ENCODE data around the gene NPTX1.

NPTX1 gene

DNA sequence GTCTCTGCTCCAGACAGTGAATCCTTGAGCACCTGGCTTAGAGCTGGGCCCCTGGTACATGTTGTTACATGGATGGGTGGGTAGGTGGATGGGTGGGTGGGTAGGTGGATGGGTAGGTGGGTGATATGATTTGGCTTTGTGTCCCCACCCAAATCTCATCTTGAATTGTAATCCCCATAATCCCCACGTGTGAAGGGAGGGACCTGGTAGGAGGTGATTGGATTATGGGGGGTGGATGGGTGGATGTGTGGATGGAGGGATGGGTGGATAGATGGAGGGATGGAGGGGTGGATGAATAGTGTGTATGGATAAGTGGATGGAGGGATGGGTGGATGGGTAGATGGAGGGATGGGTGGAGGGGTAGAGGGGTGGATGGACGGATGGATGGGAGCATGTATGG is 26.6 kb upstream of the NPTX1 start:
- DNase-seq, result no peak

DNA sequence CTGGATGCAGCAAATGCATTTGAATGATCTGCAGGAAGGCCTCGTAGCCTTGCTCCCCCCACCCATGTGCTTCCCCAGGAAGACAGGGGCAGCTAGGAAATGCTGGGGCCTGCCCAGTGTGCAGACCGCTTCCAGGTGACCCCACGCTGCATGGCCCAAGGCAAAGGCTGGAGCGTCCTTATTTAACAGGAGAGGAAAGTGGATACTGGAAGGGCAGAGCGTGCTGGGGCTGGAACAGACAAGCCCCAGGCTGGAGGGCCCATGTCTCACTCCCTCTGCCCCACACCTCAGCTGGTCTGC is 26.1 kb upstream of the NPTX1 start:
- no peak for DNase-seq

DNA sequence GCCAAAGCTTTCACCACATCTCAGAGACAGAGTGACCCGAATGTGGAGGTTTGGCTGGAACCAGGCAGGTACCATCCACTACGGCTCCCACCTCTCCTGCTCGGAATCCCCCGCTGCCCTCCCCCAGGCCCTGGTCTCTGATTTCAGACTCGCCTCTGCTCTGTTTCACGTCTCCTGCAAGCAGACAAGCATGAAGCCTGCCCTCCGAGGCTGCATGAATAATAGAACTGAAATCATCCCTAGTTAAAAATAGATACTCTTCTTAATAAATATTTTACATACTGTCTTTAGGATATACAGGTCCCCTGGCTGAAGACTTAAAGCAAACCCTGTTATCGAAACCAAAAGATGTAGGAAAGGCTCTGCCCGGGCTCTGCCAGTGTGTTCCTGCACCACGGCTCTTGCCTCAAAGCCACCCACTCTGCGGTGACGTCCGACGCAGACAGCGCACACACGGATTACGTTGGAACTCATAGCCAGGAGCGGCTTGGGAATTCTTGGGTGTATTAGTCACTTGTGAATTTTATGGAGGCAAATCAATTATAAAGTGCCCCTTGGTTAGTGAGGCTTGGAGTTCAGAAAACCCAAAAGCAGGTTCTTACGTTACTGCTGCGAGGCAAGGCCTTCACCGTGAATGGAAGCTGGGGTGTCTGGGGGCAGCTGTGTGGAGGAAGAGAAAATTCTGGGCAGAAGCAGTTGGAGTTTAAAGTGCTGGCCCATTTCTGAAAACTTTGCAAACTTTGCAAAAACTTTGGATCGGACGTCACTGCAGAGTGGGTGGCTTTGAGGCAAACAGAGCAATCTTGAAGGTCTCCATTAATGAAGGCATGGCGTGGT is 25.6 kb upstream of the NPTX1 start:
- peak; percentile 85 for DNase-seq

DNA sequence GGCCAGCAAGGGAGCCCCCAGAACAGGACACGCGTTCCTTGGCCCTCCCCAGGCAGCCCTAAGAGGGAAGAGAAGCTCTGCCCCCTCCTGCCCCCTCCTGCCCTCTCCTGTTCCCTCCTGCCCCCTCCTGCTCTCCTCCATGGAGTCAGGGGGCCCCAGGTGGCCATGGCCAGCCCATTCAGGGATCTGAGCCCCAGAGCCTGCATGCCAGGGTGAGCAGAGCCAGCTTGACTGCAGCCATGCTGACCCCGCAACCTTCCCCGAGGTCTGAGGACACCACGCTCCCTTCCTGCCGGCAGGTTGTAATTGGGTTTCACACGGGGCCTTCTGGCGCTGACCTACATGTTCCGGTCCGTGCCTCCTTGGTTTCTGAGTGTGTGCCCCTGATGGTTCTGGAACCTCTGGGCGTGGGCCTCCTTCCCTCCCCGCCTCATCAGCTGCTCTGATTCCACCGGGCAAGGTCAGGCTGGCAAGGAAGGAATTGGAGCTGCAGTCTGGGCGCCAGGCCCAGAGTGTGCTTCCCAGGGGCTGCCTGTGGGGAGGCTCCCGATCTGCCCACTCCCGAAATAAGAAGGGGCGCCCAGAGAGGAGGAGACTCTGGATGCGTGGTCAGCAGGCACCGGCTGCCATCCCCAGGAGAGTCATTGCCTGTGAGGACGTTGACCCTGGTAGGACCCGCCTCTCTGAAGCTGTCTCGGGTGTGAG is 23.7 kb upstream of the NPTX1 start:
- no peak for DNase-seq

DNA sequence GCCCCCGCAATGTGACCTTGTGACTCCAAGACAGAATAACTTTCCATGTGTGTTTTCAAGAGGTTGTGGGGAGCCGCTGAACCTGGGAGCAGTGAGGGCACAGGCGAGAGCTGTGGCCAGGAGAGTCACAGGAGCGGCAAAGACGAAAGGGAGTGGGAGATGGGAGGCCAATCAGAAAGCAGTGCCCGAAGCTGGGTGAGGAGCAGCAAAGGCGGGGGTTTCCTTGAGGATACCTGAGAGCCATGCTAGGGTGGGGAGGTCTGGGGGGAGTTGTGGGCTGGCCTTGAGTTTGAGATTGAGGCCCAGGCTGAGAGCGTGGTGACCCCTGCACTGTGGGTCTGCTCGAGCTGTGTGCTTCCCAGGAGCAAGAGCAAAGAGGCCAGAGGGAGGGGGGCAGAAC is 23.2 kb upstream of the NPTX1 start:
- DNase-seq, result no peak

DNA sequence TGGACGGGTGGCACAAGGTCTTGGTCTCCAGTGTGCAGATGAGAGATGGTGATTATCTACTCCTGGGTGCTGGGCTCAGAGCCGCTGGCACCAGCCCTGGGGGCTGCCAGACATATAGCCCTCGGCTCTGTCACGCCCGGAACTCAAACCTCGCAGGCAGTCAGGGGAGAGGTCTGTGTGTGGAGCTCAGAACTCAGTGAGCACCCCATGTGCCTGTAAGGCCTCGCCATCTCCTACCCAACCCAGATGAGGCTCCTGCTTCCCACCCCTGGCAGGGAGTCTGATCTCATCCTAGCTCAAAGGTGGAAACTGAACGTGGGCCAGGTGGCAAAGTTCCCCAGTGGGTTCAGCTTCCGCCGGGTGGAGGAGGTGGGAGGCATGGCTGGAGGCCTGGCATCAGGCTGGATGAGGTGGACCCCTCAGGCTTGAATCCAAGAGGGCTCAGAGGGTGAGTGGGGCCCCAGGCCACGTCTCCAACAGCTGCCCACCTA is 22.6 kb upstream of the NPTX1 start:
- no peak for DNase-seq

DNA sequence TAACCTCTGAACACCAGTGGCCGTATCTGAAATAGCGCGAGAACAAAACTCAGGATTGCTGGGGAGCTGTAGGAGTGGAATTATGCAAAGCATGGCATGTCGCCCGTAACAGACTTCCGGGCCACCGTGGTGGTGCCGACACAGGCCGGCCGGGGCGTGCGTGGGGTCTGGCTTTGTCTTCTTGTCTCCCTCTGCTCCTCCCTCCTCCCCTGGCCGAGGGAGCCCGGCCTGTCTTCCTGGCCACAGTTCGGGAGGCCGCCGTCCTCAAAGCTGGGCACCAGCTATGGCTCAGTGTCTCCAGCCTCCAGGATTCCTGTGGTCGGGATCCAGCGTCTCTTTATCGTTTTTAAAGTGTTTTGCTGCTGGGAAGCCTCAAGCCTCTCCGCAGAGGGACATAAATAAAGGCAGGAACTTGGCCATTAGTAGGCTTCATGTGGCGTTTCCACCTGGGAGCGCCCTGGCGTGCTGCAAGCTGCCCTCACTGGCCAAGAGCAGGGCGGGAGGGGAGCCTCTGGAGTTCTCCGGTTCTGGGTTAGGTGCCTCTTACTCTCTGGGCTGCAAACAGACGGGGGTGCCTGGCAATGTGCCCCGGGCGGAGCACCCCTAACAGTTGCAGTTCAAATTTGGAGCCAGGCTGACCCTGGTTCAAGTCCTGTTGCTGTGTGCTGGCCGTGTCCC is 22.0 kb upstream of the NPTX1 start:
- DNase-seq, result peak; percentile 17

DNA sequence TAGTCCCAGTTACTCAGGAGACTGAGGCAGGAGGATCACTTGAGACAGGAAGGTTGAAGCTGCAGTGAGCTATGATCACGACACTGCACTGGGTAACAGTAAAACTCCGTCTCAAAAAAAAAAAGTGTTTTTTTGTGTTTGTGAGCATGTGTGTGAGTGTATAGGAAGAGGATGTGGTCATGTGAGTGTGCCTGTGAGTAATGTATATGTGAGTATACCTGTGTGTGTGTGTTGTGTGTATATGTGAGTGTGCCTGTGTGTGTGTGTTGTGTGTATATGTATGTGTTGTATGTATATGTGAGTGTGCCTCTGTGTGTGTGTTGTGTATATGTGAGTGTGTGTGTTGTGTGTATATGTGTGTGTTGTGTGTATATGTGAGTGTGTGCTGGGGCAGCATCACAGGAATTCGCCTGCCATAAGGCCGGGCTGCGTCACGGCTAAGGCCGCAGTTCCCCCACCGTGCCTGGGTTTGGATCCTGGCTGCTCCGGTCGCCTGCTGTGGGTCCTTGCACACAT is 21.4 kb upstream of the NPTX1 start:
- no peak for DNase-seq

DNA sequence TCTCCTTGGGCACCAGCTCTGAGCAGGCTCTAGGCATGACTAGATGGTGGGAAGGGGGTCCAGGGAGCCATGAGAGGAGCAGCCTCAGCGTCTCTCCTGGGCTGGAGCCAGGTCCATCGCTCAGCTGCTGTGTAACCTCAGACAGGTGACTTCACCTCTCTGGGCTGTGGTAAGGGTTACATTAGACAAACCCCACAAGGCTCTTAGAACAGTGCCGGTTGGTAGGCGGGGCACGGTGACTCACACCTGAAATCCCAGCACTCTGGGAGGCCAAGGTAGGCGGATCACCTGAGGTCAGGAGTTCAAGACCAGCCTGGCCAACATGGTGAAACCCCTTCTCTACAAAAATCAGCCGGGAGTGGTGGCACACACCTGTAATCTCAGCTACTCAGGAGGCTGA is 18.1 kb upstream of the NPTX1 start:
- DNase-seq, result no peak

DNA sequence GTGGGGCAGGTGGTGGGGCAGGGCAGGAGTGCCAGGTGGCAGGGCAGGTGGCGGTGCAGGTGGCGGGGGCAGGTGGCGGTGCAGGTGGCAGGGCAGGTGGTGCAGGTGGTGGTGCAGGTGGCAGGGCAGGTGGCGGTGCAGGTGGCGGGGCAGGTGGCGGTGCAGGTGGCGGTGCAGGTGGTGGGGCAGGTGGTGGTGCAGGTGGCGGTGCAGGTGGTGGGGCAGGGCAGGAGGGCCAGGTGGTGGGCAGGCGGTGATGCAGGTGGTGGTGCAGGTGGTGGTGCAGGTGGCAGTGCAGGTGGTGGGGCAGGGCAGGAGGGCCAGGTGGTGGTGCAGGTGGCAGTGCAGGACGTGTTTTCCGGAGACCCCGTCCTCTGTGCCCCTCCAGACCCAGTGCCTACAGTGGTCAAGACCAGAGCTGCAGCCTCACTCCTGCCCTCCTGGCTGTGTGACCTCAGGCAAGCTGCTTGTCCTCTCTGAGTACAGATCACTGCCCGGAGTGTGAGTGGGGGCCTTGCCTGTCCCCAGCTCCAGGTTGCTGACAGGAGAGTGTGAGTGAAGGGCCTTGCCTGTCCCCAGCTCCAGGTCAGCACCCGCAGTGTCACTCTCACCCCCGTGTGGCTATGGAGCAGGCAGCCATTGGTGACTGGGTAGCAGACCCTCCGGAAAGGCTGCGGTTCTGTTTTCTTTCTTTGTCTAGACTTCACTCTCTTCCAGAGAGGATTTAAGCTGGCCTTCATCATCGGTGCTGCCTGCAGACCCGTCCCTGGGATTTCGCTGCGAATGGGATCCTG is 16.1 kb upstream of the NPTX1 start:
- DNase-seq, result no peak

DNA sequence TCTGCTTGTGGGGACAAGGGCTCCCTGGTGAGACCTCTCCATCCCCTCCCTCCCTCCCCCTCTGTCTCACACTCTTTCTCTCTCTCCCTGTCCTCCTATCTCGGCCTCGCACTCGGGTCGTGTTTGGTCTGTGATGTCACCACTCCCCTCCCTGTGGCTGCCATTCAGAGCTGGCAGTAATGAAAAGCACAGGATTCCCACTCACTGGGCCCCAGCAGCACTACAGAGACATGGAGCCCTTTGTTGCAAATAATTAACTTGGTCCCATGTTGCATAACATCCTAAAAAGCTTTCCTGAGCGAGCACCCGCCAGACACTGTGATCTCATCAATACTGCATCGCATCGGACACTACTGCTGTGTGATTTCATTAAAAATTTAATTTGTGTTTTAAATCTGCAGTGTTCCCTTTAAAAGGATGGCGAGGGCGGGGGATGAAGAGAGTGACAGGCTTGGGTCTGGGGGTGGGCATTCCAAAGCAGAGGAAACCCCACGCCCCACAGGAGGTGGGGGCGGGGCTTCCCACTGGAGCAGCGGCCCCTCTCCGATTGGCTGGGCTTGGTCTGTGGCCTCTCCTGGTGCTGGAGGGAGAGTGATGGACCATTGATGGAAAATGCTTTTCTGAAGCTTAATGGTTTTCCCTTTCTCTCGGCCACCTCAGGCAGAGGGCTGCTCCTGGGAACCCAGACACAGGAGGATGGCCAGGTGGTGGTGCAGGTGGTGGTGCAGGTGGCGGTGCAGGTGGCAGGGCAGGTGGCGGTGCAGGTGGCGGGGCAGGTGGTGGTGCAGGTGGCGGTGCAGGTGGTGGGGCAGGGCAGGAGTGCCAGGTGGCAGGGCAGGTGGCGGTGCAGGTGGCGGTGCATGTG is 15.3 kb upstream of the NPTX1 start:
- DNase-seq, result no peak

DNA sequence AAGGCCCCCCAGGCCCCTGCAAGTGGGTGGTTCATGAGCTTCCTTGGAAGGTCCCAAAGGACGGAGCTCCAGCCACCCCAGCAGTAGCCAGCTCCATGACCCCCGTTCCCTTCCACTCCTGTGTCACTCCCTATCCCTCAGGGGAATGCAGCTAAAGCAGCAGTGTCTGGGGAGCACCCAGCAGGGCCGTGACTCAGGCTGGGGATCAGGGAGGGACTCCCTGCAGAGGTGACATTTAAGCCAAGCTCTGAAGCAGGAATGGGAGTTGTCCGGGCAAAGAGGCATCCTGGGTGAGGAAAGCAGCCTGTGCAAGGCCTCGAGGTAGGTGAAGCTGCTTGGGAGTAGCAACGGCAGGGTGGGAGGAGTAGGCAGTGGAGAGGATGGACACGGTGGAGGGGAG is 11.1 kb upstream of the NPTX1 start:
- DNase-seq, result no peak

DNA sequence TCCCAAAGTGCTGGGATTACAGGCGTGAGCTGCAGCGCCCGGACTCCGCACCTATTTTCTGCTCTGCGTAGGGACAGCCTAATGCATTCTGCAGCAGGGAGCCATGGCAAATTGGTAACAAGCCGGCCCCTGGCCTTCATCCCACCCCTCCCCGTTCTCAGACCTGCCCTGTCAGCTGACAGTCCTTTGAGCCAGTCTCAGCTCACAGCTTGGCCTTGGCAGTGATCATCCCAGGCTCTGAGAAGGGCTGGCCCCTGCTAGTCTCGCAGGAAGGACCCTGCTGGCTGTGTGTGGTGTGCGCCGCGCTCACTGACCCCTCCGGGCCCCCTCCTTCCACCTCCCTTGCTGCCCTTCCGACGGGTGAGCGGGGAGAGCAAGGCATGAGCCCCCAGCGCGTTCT is 10.3 kb upstream of the NPTX1 start:
- no peak for DNase-seq

DNA sequence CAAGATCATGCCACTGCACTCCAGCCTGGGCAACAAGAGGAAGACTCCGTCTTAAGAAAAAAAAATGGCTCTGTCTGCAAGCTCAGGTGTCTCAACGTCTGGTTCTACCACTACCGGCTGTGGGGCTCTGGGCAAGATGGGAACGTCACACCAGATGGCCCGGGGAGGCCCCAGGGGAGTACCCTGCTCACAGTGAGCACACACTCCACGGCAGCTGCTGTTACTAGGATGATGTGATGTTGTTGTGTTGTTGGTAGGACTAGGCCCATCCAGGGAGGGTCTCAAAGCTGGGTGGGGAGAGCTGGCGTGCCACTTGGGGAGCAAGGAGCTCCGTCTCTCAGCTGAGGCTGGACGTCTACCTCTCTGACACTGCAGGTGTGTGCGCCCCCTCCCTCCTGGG is 9.4 kb upstream of the NPTX1 start:
- DNase-seq, result no peak

DNA sequence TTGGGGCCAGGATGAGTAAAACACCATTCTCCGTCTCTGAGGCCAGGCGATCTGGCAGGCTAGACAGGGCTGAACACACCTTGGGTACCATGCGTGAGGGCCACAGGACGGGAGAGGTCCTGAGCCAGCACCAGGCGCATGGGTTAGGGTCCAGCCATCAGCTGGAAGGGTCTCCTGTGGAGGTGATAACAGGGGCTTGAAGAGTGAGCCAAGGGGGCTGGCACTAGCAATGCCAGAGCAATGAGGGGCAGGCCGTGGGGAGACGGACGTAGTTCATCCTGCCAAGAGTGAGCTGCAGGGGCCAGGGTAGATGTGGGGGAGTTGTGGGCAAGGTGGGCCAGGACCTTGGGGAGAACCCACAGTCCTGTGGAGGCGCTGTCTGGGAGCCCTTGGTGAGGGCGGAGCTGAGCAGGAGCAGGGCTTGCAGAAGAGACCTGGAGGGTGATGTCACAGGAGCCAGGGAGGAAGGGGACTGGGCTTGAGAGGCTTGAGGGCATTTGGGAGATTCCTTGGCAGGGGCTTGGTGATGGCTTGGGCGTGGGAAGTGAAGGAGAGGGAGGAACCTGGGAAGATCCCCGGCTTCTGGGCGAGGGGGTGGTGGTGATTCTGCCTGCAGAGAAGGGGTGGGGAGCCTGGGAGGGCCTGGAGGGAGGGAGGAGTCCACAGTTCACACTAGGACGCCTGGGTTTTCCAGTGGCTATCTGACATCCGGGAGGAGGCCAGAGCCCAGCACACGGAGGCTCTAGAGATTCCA is 6.3 kb upstream of the NPTX1 start:
- DNase-seq, result no peak

DNA sequence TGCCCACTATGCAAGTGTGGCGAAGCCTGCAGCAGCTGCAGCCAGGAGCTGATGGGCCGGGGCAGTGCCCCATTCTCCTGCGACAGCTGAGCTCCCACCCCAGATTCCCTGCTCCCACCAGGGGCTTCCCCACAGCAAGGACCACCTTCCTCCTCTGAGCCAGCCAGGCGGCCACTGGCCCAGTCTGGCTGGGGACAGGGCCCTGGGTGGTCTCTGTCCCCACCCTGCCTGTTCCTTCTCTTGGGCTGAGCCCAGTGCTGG is 5.6 kb upstream of the NPTX1 start:
- no peak for DNase-seq

DNA sequence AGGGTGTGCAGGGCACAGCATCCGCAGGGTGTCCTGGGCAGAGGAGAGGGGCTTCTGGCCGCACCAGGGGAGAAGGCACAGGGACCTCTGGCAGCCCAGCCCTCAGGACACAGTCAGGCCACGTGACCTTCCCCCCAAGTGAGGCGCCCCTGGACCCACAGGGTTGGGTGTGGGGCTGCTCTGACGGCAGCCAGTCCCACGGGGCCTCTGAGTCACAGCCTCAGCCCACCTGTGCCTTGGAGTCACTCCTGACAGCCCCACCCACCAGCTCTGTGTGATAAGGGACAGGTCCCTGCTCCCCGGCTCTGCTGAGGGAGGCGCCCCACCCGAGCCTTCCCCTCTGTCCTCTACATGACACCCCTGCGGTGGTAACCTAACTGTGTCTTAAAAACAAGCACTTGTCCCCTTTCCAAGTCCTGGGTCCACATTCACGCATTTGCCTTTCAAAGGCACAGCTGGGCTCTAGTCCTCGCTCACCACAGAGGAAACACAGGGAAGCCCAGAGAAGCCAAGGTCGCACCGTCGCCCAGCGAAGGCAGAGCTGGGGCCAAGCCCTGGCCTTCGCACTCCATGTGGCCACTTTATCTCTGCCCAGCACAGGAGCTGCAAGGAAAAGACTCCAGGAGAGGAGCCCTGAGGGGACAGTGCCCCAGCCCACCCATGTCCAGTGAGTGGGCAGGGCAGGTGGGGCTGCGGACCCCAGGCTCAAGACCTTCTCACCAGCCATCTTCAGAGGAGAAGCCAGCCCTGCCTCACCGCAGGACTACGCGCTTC is 5.1 kb upstream of the NPTX1 start:
- no peak for DNase-seq

DNA sequence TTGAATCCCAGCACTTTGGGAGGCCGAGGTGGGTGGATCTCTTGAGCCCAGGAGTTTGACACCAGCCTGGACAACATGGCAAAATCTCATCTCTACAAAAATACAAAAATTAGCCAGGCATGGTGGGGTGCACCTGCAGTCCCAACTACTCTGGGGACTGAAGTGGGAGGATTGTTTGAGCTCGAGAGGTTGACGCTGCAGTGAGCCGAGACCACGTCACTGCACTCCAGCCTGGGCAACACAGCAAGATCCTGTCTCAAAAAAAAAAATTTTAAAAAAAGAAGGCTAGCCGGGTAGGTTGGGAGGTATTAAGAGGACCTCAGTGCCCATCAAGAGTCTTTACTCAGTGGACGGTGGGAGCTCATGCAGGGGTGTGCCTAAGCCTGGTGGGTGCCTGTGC is 3.8 kb upstream of the NPTX1 start:
- no peak for DNase-seq

DNA sequence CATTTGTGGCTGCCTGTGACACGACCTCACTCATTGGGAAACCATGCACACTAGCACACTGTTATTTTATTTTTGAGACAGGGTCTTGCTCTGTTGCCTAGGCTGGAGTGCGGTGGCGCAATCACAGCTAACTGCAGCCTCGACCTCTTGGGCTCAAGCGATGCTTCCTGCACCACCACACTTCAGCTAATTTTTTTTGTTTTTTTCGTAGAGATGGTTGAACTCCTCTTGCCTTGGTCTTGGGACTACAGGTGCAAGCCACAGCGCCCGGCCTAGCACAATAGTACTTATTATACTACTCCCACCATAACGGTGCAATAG is 2.8 kb upstream of the NPTX1 start:
- DNase-seq, result no peak

DNA sequence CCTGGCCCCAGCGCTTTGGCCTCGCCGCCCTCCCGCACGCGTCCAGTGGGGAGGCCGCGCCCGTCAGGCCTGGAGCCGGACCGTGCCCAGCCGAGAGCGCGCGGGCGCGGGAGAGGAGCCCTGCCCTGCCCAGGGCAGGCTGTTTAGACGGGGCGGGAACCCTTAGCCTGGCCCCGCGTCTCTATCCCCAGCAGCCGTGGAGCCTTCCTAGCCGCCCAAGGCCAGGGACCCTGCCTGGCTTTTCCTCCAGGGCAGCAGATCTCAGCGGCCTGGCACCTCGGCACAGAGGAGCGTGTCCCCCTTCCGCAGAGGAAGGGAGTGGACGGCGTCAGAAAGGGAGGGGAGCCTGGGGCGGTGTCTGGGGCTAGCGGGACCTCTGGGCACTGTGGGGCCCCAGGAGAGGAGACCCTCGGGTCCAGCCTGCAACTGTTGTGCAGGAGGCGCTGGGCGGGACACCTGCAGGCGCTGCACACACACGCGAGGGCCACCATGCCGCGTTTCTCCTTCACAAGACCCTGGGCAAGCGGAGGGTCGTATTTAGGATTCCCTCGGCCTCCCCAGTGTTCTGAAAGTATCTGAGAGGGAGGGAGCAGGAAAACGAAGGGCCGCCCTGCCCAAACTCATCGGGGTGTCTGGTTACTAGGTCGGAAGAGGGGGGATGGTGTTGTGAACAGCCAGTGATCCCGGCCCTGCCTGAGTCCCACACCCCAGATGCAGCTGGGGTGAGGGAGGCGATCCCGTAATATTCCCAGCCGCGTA is 2.3 kb upstream of the NPTX1 start:
- no peak for DNase-seq
